Skeletal muscle satellite cell (primary cell): ENCODE measurements around the gene FKBP10. TPM values are rescaled to one million over a fixed set of nuclear protein-coding genes. Genes with fewer than 3 reads are reported as not detected.

ENCODE experiments used
- H3K27me3 ChIP-seq: 2 replicates; pipeline ENCODE4 v1.7.0; 2013; ENCODE audit warnings: low read length; ENCODE audit not compliant: control insufficient read depth, insufficient read depth
- H3K36me3 ChIP-seq: 2 replicates; pipeline ENCODE4 v1.7.0; 2013; ENCODE audit warnings: mild to moderate bottlenecking, control low read depth, low read length; ENCODE audit not compliant: insufficient read depth
- H3K4me1 ChIP-seq: 2 replicates; pipeline ENCODE4 v1.7.0; 2013; ENCODE audit warnings: low read length; ENCODE audit not compliant: control insufficient read depth, insufficient read depth
- H3K4me2 ChIP-seq: 2 replicates; pipeline ENCODE4 v1.7.0; 2013; ENCODE audit warnings: mild to moderate bottlenecking, low read length
- H3K4me3 ChIP-seq: 2 replicates; pipeline ENCODE4 v1.7.0; 2013; ENCODE audit warnings: low read length
- H3K9ac ChIP-seq: 2 replicates; pipeline ENCODE4 v1.7.0; 2013; ENCODE audit warnings: mild to moderate bottlenecking, low read depth, low read length, moderate library complexity
- H3K9me3 ChIP-seq: replicated peaks from 2 replicates; pipeline ENCODE4 v1.7.0; 2013; ENCODE audit warnings: mild to moderate bottlenecking, control low read depth, low read length
- small RNA-seq: library from RNA; depleted of rRNA; stranded (forward); fragments of <200 nt; gene quantifications from one replicate; pipeline ENCODE3, GENCODE V24; 2012

FKBP10 gene

GRCh38 chr17:41863074-41863848 is 50.5 kb downstream of the FKBP10 start:
- Histone ChIP-seq H3K27me3 (no peaks in the 10 kb centered on the region), H3K4me2 (peak overlapping the region; percentile 71), H3K36me3 (peaks cover 15% of the 10 kb centered on the region), H3K9ac (peak overlapping the region; percentile 95), H3K4me3 (peak overlapping the region; percentile 91), H3K4me1 (peaks cover 16% of the 10 kb centered on the region), H3K9me3 (no peaks in the 10 kb centered on the region)

GRCh38 chr17:41864498-41864835 is 51.7 kb downstream of the FKBP10 start:
- Histone ChIP-seq H3K4me2 (peak overlapping the region; percentile 71), H3K4me1 (peaks cover 16% of the 10 kb centered on the region), H3K36me3 (peaks cover 25% of the 10 kb centered on the region), H3K9me3 (no peaks in the 10 kb centered on the region), H3K4me3 (peak overlapping the region; percentile 91), H3K27me3 (no peaks in the 10 kb centered on the region), H3K9ac (peak overlapping the region; percentile 95)

GRCh38 chr17:41864836-41865595 is 52.2 kb downstream of the FKBP10 start, which contains the start of gene KLHL11:
KLHL11 (minus strand) TSS chr17:41865423; CDS start chr17:41865370, 53 bp downstream.
- Histone ChIP-seq H3K9ac (peak within 1 kb of the TSS; percentile 95), H3K4me1 (peaks cover 16% of the 10 kb centered on the region), H3K36me3 (peaks cover 31% of the 10 kb centered on the region), H3K4me3 (peak within 1 kb of the TSS; percentile 91), H3K27me3 (no peaks in the 10 kb centered on the region), H3K9me3 (no peaks in the 10 kb centered on the region), H3K4me2 (peak within 1 kb of the TSS; percentile 71)

GRCh38 chr17:41865596-41865893 is 52.7 kb downstream of the FKBP10 start:
- H3K36me3 ChIP-seq, result peaks cover 36% of the 10 kb centered on the region
- H3K9ac ChIP-seq, result peak overlapping the region; percentile 95
- peak overlapping the region; percentile 71 for H3K4me2 ChIP-seq
- no peaks in the 10 kb centered on the region for H3K27me3 ChIP-seq
- H3K4me3 ChIP-seq, result peak overlapping the region; percentile 91
- no peaks in the 10 kb centered on the region for H3K9me3 ChIP-seq
- peaks cover 16% of the 10 kb centered on the region for H3K4me1 ChIP-seq

GRCh38 chr17:41868568-41868967 is 55.8 kb downstream of the FKBP10 start:
- Histone ChIP-seq H3K4me2 (no peak overlapping the region), H3K4me3 (no peak overlapping the region)

GRCh38 chr17:41869426-41869825 is 56.6 kb downstream of the FKBP10 start:
- peaks cover 4% of the 10 kb centered on the region for H3K4me1 ChIP-seq
- no peaks in the 10 kb centered on the region for H3K9me3 ChIP-seq
- H3K27me3 ChIP-seq, result no peaks in the 10 kb centered on the region
- H3K9ac ChIP-seq, result no peak overlapping the region
- peaks cover 70% of the 10 kb centered on the region for H3K36me3 ChIP-seq
- H3K4me3 ChIP-seq, result no peak overlapping the region
- H3K4me2 ChIP-seq, result no peak overlapping the region

More at GRCh38 chr17:41868568-41868967, 55.8 kb downstream of the FKBP10 start:
- Histone ChIP-seq H3K9ac (no peak overlapping the region), H3K27me3 (no peaks in the 10 kb centered on the region), H3K4me1 (peaks cover 9% of the 10 kb centered on the region), H3K9me3 (no peaks in the 10 kb centered on the region), H3K36me3 (peaks cover 62% of the 10 kb centered on the region)

- Histone ChIP-seq H3K9ac (no peak overlapping the region), H3K4me1 (peaks cover 4% of the 10 kb centered on the region), H3K27me3 (no peaks in the 10 kb centered on the region), H3K4me2 (no peak overlapping the region), H3K36me3 (peaks cover 75% of the 10 kb centered on the region), H3K9me3 (no peaks in the 10 kb centered on the region), H3K4me3 (no peak overlapping the region)
Measured at GRCh38 chr17:41870097-41870496, 57.3 kb downstream of the FKBP10 start.

GRCh38 chr17:41870627-41871026 is 57.8 kb downstream of the FKBP10 start:
- Histone ChIP-seq H3K4me1 (peaks cover under 1% of the 10 kb centered on the region), H3K9me3 (no peaks in the 10 kb centered on the region), H3K27me3 (no peaks in the 10 kb centered on the region), H3K9ac (no peak overlapping the region), H3K4me3 (no peak overlapping the region), H3K36me3 (peaks cover 75% of the 10 kb centered on the region), H3K4me2 (no peak overlapping the region)

GRCh38 chr17:41871789-41872188 is 59.0 kb downstream of the FKBP10 start:
- Histone ChIP-seq H3K4me1 (no peaks in the 10 kb centered on the region), H3K4me2 (no peak overlapping the region), H3K27me3 (no peaks in the 10 kb centered on the region), H3K9ac (no peak overlapping the region), H3K9me3 (no peaks in the 10 kb centered on the region), H3K36me3 (peaks cover 72% of the 10 kb centered on the region), H3K4me3 (no peak overlapping the region)

Small RNA genes lying within 50 kb of the gene (small RNA-seq; reads per million reads assigned to genes)
- not detected for gene AC125257.2
